Measurements from ENCODE around the gene UGT1A10.
"Not testable (repeated sequence)": the region's sequence is repeated elsewhere in the genome, so short reads cannot be mapped to it uniquely, and the experiment has no call there.

Gene UGT1A10

GRCh38 chr2:233603520-233603919 lies 32.7 kb upstream of the UGT1A10 start:
- no peak for TF ChIP-seq CTCF (IDR thresholded peaks at IDR 0.05; ENCODE audit: extremely low read depth, insufficient read depth, missing control alignments)
- DNase-seq (ENCODE audit: low spot score), result no peak
- in situ Hi-C loops (cut with MboI; ENCODE audit: low pct_unique_long_range_greater_than_20kb, low sequenced_read_pairs, unreplicated experiment), result no loop called here

- no peak for DNase-seq (ENCODE audit: low spot score)
- in situ Hi-C loops (cut with MboI; ENCODE audit: low pct_unique_long_range_greater_than_20kb, low sequenced_read_pairs, unreplicated experiment), result no loop called here
- TF ChIP-seq CTCF (IDR thresholded peaks at IDR 0.05; ENCODE audit: extremely low read depth, insufficient read depth, missing control alignments), result no peak
Measured at GRCh38 chr2:233604826-233605225, 31.4 kb upstream of the UGT1A10 start.

- DNase-seq (ENCODE audit: low spot score), result no peak
- TF ChIP-seq CTCF (IDR thresholded peaks at IDR 0.05; ENCODE audit: extremely low read depth, insufficient read depth, missing control alignments), result no peak
- in situ Hi-C loops (cut with MboI; ENCODE audit: low pct_unique_long_range_greater_than_20kb, low sequenced_read_pairs, unreplicated experiment), result no loop called here
Measured at GRCh38 chr2:233605680-233606079, 30.6 kb upstream of the UGT1A10 start.

GRCh38 chr2:233611284-233611683 lies 25.0 kb upstream of the UGT1A10 start:
- no peak for TF ChIP-seq CTCF (IDR thresholded peaks at IDR 0.05; ENCODE audit: extremely low read depth, insufficient read depth, missing control alignments)
- in situ Hi-C loops (cut with MboI; ENCODE audit: low pct_unique_long_range_greater_than_20kb, low sequenced_read_pairs, unreplicated experiment), result no loop called here
- DNase-seq (ENCODE audit: low spot score), result no peak

- in situ Hi-C loops (cut with MboI; ENCODE audit: low pct_unique_long_range_greater_than_20kb, low sequenced_read_pairs, unreplicated experiment); DNase-seq (ENCODE audit: low spot score): not testable (repeated sequence)
Measured at GRCh38 chr2:233617476-233617875, 18.8 kb upstream of the UGT1A10 start, which contains the start of gene UGT1A8. Gene UGT1A8, plus strand, starts transcription at chr2:233617633. Its CDS starts 75 bp downstream, at chr2:233617708.

- no peak for TF ChIP-seq CTCF (IDR thresholded peaks at IDR 0.05; ENCODE audit: extremely low read depth, insufficient read depth, missing control alignments)
- DNase-seq (ENCODE audit: low spot score), result no peak
- in situ Hi-C loops (cut with MboI; ENCODE audit: low pct_unique_long_range_greater_than_20kb, low sequenced_read_pairs, unreplicated experiment), result no loop called here
Measured at GRCh38 chr2:233620204-233620603, 16.0 kb upstream of the UGT1A10 start.

- in situ Hi-C loops (cut with MboI; ENCODE audit: low pct_unique_long_range_greater_than_20kb, low sequenced_read_pairs, unreplicated experiment); DNase-seq (ENCODE audit: low spot score): not testable (repeated sequence)
Measured at GRCh38 chr2:233621863-233622262, 14.4 kb upstream of the UGT1A10 start.

GRCh38 chr2:233627331-233628025 lies 8.8 kb upstream of the UGT1A10 start:
- no peak for DNase-seq (ENCODE audit: low spot score)
- TF ChIP-seq CTCF (IDR thresholded peaks at IDR 0.05; ENCODE audit: extremely low read depth, insufficient read depth, missing control alignments), result no peak
- in situ Hi-C loops (cut with MboI; ENCODE audit: low pct_unique_long_range_greater_than_20kb, low sequenced_read_pairs, unreplicated experiment), result no loop called here

Data from GM13977 (cell line).